ENCODE data around the gene SLC6A13. TPM values are rescaled to one million over a fixed set of nuclear protein-coding genes. Genes with fewer than 3 reads are reported as not detected.
A peak's percentile ranks its signal among the peaks of the same experiment; 100 is the strongest.

The SLC6A13 gene
- total RNA-seq, 4 donors from 2014 or later, result 0.80 to 4.9 (median 1.7) TPM; not detected in 1

DNA sequence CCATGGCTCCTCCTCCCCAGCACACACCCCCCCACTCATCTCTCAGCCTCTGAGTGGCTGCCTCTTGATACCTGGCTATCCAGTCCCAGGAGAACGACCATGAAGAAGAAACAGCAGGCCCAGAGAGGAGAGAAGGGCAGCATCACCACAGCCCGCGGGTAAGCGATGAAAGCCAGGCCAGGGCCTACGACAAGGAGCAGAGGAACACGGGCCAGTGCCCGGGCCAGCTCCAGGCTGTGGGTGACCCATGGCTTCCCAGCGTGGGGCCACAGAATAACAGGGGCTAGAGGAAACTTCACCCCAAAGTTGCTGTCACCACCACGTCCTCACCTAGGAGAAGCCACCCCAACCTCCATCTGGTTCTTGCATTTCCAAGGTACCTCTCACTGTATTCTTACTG is 38.3 kb downstream of the SLC6A13 start:
- no peak for TF ChIP-seq POLR2A (IDR thresholded peaks at IDR 0.05)
- TF ChIP-seq, protein P1, sequence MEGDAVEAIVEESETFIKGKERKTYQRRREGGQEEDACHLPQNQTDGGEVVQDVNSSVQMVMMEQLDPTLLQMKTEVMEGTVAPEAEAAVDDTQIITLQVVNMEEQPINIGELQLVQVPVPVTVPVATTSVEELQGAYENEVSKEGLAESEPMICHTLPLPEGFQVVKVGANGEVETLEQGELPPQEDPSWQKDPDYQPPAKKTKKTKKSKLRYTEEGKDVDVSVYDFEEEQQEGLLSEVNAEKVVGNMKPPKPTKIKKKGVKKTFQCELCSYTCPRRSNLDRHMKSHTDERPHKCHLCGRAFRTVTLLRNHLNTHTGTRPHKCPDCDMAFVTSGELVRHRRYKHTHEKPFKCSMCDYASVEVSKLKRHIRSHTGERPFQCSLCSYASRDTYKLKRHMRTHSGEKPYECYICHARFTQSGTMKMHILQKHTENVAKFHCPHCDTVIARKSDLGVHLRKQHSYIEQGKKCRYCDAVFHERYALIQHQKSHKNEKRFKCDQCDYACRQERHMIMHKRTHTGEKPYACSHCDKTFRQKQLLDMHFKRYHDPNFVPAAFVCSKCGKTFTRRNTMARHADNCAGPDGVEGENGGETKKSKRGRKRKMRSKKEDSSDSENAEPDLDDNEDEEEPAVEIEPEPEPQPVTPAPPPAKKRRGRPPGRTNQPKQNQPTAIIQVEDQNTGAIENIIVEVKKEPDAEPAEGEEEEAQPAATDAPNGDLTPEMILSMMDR (IDR thresholded peaks at IDR 0.05), result no peak
- H3K27ac ChIP-seq, result no peak overlapping the region
- H3K4me1 ChIP-seq, result no peaks in the 10 kb centered on the region
- DNase-seq, result no peak
- no peak overlapping the region for H3K4me3 ChIP-seq
- no peaks in the 10 kb centered on the region for H3K27me3 ChIP-seq
- no peaks in the 10 kb centered on the region for H3K9me3 ChIP-seq
- no peaks in the 10 kb centered on the region for H3K36me3 ChIP-seq

DNA sequence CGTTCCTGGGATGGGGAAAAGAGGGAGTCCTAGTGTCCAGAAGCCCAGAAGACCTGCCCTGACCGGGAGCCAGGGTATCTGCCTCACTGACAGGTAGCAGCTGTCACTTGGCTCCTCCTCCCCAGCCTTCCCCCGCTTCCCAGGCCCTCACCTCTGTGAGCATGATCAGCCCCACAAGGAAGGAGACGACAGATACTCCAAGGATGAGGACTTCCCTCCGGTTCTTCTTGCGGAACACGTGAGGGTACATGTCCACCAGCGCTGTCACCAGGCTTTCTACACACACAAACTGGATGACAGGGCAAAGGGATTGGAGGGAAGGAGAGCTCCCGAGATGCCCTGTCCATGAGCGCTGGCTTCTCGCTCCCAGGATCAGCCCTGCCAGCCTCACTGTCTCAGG is 38.8 kb downstream of the SLC6A13 start:
- no peaks in the 10 kb centered on the region for H3K9me3 ChIP-seq
- TF ChIP-seq, protein P1 (IDR thresholded peaks at IDR 0.05), result no peak
- no peak overlapping the region for H3K27ac ChIP-seq
- no peaks in the 10 kb centered on the region for H3K36me3 ChIP-seq
- no peaks in the 10 kb centered on the region for H3K27me3 ChIP-seq
- H3K4me3 ChIP-seq, result no peak overlapping the region
- H3K4me1 ChIP-seq, result no peaks in the 10 kb centered on the region
- no peak for DNase-seq

DNA sequence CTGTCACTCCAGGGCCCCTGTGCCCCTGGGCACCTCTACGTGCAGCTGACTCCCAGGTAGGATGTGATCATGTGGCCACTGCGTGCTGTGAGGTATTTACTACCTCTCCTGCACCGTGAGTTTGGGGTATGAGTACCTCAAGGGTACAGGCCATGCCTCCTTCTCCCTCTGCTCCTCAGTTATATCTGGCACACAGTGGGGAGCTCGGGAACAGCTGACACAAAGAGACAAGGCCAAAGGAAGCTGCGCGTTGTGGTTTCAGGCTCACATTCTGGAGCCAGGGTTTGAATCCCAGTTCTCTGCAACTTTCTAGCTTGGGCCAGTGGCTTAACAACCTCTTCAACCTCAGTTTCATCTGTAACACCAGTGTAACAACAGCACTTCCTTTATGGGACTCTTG is 40.9 kb downstream of the SLC6A13 start:
- Histone ChIP-seq H3K4me1 (no peaks in the 10 kb centered on the region), H3K27me3 (no peaks in the 10 kb centered on the region), H3K27ac (no peak overlapping the region), H3K36me3 (no peaks in the 10 kb centered on the region), H3K4me3 (no peak overlapping the region), H3K9me3 (no peaks in the 10 kb centered on the region)
- TF ChIP-seq POLR2A (IDR thresholded peaks at IDR 0.05), result no peak
- TF ChIP-seq, protein P1 (IDR thresholded peaks at IDR 0.05), result no peak
- DNase-seq, result no peak

DNA sequence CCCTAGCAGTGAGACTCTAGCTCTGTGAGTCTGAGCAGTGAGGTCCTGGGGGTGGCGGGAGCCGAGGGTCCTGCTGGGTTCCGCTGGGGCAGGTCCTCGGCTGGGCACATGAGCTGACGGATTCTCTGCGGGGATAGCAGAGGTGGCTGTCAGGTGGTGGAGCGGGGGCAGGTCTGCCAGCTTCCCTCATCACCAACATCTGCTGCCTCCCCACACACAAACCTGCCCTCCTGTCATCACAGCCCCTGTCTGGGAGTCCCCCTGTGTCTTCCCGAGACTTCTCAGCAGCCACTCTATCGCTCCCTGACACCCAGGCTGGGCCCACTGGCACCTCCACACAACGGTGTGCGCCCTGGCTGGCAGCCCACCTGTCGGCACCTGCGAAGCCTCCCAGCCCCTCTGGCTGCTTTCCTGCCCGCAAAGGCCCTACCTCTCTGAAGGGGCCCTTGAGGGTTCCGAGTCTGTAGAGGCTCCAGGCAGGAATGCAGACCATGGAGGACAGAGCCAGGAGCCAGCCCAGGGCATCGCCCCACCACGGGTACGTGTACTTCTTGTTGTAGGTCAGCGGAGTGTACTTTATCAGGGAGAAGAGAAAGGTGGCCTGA is 41.6 kb downstream of the SLC6A13 start:
- H3K27ac ChIP-seq, result no peak overlapping the region
- H3K36me3 ChIP-seq, result no peaks in the 10 kb centered on the region
- DNase-seq, result no peak
- TF ChIP-seq, protein P1 (IDR thresholded peaks at IDR 0.05), result no peak
- TF ChIP-seq POLR2A (IDR thresholded peaks at IDR 0.05), result no peak
- no peak overlapping the region for H3K4me3 ChIP-seq
- H3K9me3 ChIP-seq, result no peaks in the 10 kb centered on the region
- H3K4me1 ChIP-seq, result no peaks in the 10 kb centered on the region
- H3K27me3 ChIP-seq, result no peaks in the 10 kb centered on the region

DNA sequence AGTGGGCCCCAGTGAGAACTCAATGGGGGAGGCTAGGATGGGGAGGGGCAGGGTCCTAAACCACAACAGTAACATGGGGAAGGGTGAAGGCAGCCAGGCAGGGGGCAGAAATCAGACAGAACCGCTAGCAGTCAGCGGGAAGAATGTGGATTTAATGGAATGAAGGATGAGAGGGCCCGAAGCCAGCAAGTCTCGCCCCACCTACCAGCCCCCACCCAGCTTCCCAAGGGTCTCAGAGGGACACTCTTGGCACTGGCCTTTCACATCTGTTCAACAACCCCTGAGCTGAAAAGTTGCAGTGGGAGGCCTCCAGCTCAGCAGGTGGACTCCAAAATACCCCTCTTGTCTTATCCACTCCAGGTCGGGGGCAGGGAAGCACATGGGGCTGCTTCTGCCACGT is 42.1 kb downstream of the SLC6A13 start:
- no peak for DNase-seq
- no peak overlapping the region for H3K27ac ChIP-seq
- H3K27me3 ChIP-seq, result no peaks in the 10 kb centered on the region
- no peak overlapping the region for H3K4me3 ChIP-seq
- no peaks in the 10 kb centered on the region for H3K4me1 ChIP-seq
- no peaks in the 10 kb centered on the region for H3K9me3 ChIP-seq
- no peaks in the 10 kb centered on the region for H3K36me3 ChIP-seq
- TF ChIP-seq, protein P1 (IDR thresholded peaks at IDR 0.05), result no peak
- TF ChIP-seq POLR2A (IDR thresholded peaks at IDR 0.05), result no peak

DNA sequence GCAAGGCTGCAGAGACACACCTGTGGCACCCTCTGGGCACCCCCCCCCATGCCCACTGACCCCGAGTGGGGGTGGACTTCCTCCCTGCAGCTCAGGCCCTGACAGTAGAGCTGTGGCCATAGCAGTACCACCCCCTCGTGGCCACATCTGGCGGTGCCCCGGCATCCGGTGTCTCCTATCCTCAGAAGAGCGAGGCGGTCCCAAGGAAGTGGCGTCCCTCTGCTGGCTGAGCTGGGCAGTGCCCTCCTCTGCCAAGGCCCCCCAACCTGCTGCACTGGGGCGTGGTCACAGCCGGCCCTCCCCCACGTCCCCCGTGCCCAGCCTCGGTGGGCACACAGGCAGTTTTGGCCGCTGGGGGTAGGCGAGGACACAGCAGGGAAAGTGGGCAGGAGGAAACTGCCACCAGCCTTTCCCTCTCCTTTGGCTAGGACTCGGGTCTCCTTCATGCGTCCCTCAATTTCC is 42.7 kb downstream of the SLC6A13 start:
- Histone ChIP-seq H3K9me3 (no peaks in the 10 kb centered on the region), H3K36me3 (no peaks in the 10 kb centered on the region), H3K4me3 (no peak overlapping the region), H3K27ac (no peak overlapping the region), H3K4me1 (no peaks in the 10 kb centered on the region), H3K27me3 (no peaks in the 10 kb centered on the region)
- peak in 2 of 3 donors; percentile 76 to 80 for DNase-seq
- TF ChIP-seq POLR2A (IDR thresholded peaks at IDR 0.05), result no peak
- TF ChIP-seq, protein P1 (IDR thresholded peaks at IDR 0.05), result peak in 4 of 6 experiments; percentile 55 to 85 (median 76)

All from Peyer's patch (tissue), 4 donors.